Measurements from ENCODE around the gene EP400.

DNA sequence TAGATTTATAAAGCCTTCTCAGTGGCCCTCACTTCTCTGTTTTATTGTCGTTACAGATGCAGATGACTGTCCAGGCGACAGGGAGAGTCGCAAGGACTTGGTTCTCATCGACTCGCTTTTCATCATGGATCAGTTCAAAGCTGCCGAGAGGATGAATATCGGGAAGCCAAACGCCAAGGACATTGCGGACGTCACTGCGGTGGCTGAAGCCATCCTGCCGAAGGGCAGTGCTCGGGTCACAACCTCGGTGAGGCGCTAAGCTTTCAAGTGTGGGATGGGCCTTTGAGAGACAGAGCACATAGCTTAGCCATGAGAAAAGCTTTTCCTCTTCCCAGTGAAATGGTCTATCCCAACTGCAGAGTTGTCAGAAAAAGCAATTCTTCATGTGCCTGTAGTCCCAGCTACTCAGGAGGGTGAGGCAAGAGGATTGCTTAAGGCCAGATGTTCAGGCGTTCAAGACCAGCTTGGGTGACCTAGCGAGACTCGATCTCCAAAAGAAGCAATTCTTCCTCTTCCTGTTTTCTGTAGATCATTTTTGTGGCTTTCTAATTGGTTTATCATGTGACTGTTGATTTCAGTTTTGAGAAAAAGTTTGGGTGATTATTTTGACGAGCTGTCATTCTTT lies 56.4 kb downstream of the EP400 start:
- TF ChIP-seq GABPA (IDR thresholded peaks at IDR 0.05; ENCODE audit: low read depth, low read length) = no peak
- no peak for TF ChIP-seq GABPA (CRISPR knock-in tag; IDR thresholded peaks at IDR 0.05; ENCODE audit: low read depth)
- TF ChIP-seq FOXA1 (IDR thresholded peaks at IDR 0.05) = no peak
- TF ChIP-seq FOXA1 (CRISPR knock-in tag; IDR thresholded peaks at IDR 0.05) = no peak
- TF ChIP-seq ZNF614 (CRISPR knock-in tag; IDR thresholded peaks at IDR 0.05; ENCODE audit: borderline replicate concordance) = no peak
- TF ChIP-seq, protein P1, sequence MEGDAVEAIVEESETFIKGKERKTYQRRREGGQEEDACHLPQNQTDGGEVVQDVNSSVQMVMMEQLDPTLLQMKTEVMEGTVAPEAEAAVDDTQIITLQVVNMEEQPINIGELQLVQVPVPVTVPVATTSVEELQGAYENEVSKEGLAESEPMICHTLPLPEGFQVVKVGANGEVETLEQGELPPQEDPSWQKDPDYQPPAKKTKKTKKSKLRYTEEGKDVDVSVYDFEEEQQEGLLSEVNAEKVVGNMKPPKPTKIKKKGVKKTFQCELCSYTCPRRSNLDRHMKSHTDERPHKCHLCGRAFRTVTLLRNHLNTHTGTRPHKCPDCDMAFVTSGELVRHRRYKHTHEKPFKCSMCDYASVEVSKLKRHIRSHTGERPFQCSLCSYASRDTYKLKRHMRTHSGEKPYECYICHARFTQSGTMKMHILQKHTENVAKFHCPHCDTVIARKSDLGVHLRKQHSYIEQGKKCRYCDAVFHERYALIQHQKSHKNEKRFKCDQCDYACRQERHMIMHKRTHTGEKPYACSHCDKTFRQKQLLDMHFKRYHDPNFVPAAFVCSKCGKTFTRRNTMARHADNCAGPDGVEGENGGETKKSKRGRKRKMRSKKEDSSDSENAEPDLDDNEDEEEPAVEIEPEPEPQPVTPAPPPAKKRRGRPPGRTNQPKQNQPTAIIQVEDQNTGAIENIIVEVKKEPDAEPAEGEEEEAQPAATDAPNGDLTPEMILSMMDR (CRISPR knock-in tag; IDR thresholded peaks at IDR 0.05) = no peak
- TF ChIP-seq HNRNPUL1 (IDR thresholded peaks at IDR 0.05; ENCODE audit: low read depth, low read length) = no peak
- TF ChIP-seq TBL1XR1 (IDR thresholded peaks at IDR 0.05; ENCODE audit: borderline replicate concordance, low read length, partially characterized antibody) = no peak
- TF ChIP-seq EP300 (IDR thresholded peaks at IDR 0.05; ENCODE audit: low read depth in 2 of 2, low read length in 2 of 2) = no peak
- TF ChIP-seq EP300 (CRISPR knock-in tag; IDR thresholded peaks at IDR 0.05; ENCODE audit: borderline replicate concordance) = no peak
- no peak for TF ChIP-seq ZNF260 (CRISPR knock-in tag; IDR thresholded peaks at IDR 0.05; ENCODE audit: borderline replicate concordance, low read depth)
- TF ChIP-seq NFE2L1 (CRISPR knock-in tag; IDR thresholded peaks at IDR 0.05; ENCODE audit: borderline replicate concordance) = no peak
